ENCODE data around the gene TUFT1. TPM values are rescaled to one million over a fixed set of nuclear protein-coding genes. Genes with fewer than 3 reads are reported as not detected.
A peak's percentile ranks its signal among the peaks of the same experiment; 100 is the strongest.

Gene TUFT1
- total and polyA plus RNA-seq, 10 of the 15 experiments (the other 5 are each of a cell fraction or from before 2014, with no cell fraction given), result 0.08 to 4.3 (median 3.2) TPM

DNA sequence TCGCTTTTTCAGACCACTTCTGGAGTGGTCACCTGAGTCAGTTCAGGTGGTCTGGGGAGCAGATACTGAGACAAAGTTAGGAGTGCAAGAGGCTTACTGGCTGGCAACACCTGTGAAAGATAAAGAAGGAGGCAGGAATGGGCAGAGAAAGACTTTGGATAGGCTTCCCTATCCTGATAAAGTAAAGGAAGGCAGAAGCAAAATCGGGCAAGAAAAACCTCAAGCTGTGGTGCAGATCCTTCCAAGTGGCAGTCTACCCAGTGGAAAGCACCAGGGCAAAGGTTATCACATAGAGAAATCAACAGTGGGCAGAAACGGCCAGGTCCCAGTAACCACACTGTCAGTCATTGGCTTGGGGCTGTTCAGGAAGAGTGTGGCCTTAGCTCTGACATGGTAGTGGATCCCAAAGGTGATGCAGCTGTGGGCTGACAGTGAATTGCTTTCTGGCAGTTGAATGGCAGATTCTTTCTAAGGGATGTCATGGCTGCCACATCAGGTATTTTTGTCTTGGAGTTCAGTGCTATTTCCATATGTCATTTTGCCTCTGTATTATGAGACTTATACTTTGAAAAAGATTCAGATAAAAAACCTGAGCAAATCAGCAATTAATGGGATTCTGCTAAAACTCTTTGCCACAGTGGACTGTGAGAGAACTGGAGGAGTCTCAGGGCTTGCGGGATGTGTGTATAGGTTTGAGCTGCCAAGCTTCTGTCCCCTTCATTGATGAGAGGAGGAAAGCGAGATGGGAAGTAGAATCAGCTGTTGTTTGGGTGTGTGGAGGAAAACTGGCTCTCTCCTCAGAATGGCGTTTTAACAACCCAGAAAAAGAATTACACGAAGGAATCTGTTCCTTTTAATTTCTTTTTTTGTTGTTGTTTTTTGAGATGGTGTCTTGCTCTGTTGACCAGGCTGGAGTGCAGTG is 37.0 kb upstream of the TUFT1 start:
- no TSS peak for BruUV-seq (replicated peaks)
- peak; percentile 72 for ATAC-seq

DNA sequence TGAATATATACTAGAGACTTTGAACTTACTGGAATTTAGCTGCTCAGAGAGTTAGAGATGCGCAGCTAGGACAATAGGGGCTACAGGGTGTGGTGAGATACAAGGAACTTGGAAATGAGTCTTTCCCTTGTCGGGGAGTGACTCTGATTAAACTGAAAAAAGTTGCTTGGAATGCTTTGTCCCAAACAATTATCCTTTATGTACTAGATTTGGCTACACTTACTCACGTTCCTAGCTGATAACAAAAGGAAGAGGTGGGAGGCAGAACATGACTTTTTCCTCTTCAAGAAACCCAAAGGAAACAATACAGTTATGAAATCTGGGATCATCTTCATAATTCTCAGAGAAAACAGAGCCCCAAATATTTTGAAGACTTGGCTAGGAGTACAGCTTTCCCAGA is 35.9 kb upstream of the TUFT1 start:
- H2AFZ ChIP-seq (ENCODE audit: control insufficient read depth, low read depth, low read length), result no peak overlapping the region
- CTCF ChIA-PET, result interaction anchor here (0.6 to 0.8 kb wide), 2 partner anchors 31 to 60 kb away, joined by 3 read pairs; no protein-coding TSS in a partner anchor

More for the DNA sequence above, 37.0 kb upstream of the TUFT1 start:
- FAIRE-seq (no peak), DNase-seq (ENCODE audit: low read depth, low spot score) (no peak)
- Histone ChIP-seq H3K36me3 (ENCODE audit: control insufficient read depth in 2 of 2, insufficient read depth in 2 of 2, low read length in 1 of 2) (no peaks in the 10 kb centered on the region), H3K9me3 (replicated peaks; ENCODE audit: control insufficient read depth, insufficient read depth, low read length) (no peaks in the 10 kb centered on the region), H3K9ac (ENCODE audit: control insufficient read depth, insufficient read depth, low read length) (no peak overlapping the region), H3K79me2 (ENCODE audit: control insufficient read depth, insufficient read depth, low read length) (no peaks in the 10 kb centered on the region), H4K20me1 (ENCODE audit: control insufficient read depth, insufficient read depth) (no peaks in the 10 kb centered on the region), H3K4me1 (ENCODE audit: control insufficient read depth, insufficient read depth, low read length) (no peaks in the 10 kb centered on the region), H3K27ac (ENCODE audit: control insufficient read depth, insufficient read depth) (no peak overlapping the region), H3K4me3 (no peak overlapping the region), H3K27me3 (replicated peaks in 1 of 2; ENCODE audit: control insufficient read depth in 2 of 2, insufficient read depth in 2 of 2, low read length in 1 of 2) (no peaks in the 10 kb centered on the region; a peak in 1 of 4 replicates), H3K4me2 (ENCODE audit: control insufficient read depth, insufficient read depth) (no peak overlapping the region), H2AFZ (ENCODE audit: control insufficient read depth, low read depth, low read length) (no peak overlapping the region)
- 53% methylated on average over 7 of the region's 7 CpGs for WGBS (ENCODE audit: insufficient coverage, insufficient replicate concordance, low lambda C conversion rate, missing lambda C conversion rate)
- ChIA-PET SMC1A (ENCODE audit: uncharacterized antibody, unreplicated experiment) (no interaction called here), RAD21 (ENCODE audit: unreplicated experiment) (no interaction called here), CTCF (interaction anchor here (0.9 kb wide), 1 partner anchor 232 kb away, joined by 3 read pairs; no protein-coding TSS in a partner anchor), POLR2A (interaction anchor here (0.6 kb wide), 1 partner anchor 227 kb away, joined by 5 read pairs; no protein-coding TSS in a partner anchor)
- in situ Hi-C loops (cut with MboI) (no loop called here), intact Hi-C loops (cut with micrococcal nuclease; ENCODE audit: unreplicated experiment) (no loop called here)
- TF ChIP-seq SUZ12 (IDR thresholded peaks at IDR 0.05; ENCODE audit: unreplicated experiment) (no peak), NR2F1 (conservative IDR thresholded peaks at IDR 0.05) (peak; percentile 35; the same call in 1 of the 2 replicates)

More for the DNA sequence above, 35.9 kb upstream of the TUFT1 start:
- Histone ChIP-seq H3K4me1 (ENCODE audit: control insufficient read depth, insufficient read depth, low read length) (no peaks in the 10 kb centered on the region), H3K79me2 (ENCODE audit: control insufficient read depth, insufficient read depth, low read length) (no peaks in the 10 kb centered on the region), H3K4me2 (ENCODE audit: control insufficient read depth, insufficient read depth) (no peak overlapping the region), H3K9ac (ENCODE audit: control insufficient read depth, insufficient read depth, low read length) (no peak overlapping the region), H4K20me1 (ENCODE audit: control insufficient read depth, insufficient read depth) (no peaks in the 10 kb centered on the region), H3K4me3 (no peak overlapping the region), H3K9me3 (replicated peaks; ENCODE audit: control insufficient read depth, insufficient read depth, low read length) (no peaks in the 10 kb centered on the region), H3K27me3 (replicated peaks in 1 of 2; ENCODE audit: control insufficient read depth in 2 of 2, insufficient read depth in 2 of 2, low read length in 1 of 2) (no peaks in the 10 kb centered on the region; a peak in 1 of 4 replicates), H3K36me3 (ENCODE audit: control insufficient read depth in 2 of 2, insufficient read depth in 2 of 2, low read length in 1 of 2) (no peaks in the 10 kb centered on the region), H3K27ac (ENCODE audit: control insufficient read depth, insufficient read depth) (no peak overlapping the region)
- WGBS (ENCODE audit: insufficient coverage, insufficient replicate concordance, low lambda C conversion rate, missing lambda C conversion rate), result 32% methylated on average over 3 of the region's 3 CpGs
- intact Hi-C loops (cut with micrococcal nuclease; ENCODE audit: unreplicated experiment), result no loop called here
- ATAC-seq (no peak), DNase-seq (ENCODE audit: low read depth, low spot score) (no peak), FAIRE-seq (no peak)
- ChIA-PET RAD21 (ENCODE audit: unreplicated experiment) (no interaction called here), SMC1A (ENCODE audit: uncharacterized antibody, unreplicated experiment) (interaction anchor here (1.0 kb wide), 1 partner anchor 9 kb away, joined by 3 read pairs; no protein-coding TSS in a partner anchor), POLR2A (interaction anchor here (0.5 kb wide), 1 partner anchor 200 kb away, joined by 3 read pairs; no protein-coding TSS in a partner anchor)
- TF ChIP-seq IRF4 (IDR thresholded peaks at IDR 0.05; ENCODE audit: low read depth, low read length) (no peak), CREM (IDR thresholded peaks at IDR 0.05; ENCODE audit: low read depth) (no peak), HDAC2 (IDR thresholded peaks at IDR 0.05) (no peak), MEF2A (IDR thresholded peaks at IDR 0.05; ENCODE audit: insufficient read depth, low read depth, low read length) (no peak)
- TF ChIP-seq, protein P1, sequence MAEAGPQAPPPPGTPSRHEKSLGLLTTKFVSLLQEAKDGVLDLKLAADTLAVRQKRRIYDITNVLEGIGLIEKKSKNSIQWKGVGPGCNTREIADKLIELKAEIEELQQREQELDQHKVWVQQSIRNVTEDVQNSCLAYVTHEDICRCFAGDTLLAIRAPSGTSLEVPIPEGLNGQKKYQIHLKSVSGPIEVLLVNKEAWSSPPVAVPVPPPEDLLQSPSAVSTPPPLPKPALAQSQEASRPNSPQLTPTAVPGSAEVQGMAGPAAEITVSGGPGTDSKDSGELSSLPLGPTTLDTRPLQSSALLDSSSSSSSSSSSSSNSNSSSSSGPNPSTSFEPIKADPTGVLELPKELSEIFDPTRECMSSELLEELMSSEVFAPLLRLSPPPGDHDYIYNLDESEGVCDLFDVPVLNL (IDR thresholded peaks at IDR 0.05; ENCODE audit: low read depth, low read length), result no peak
- TF ChIP-seq, protein P2, sequence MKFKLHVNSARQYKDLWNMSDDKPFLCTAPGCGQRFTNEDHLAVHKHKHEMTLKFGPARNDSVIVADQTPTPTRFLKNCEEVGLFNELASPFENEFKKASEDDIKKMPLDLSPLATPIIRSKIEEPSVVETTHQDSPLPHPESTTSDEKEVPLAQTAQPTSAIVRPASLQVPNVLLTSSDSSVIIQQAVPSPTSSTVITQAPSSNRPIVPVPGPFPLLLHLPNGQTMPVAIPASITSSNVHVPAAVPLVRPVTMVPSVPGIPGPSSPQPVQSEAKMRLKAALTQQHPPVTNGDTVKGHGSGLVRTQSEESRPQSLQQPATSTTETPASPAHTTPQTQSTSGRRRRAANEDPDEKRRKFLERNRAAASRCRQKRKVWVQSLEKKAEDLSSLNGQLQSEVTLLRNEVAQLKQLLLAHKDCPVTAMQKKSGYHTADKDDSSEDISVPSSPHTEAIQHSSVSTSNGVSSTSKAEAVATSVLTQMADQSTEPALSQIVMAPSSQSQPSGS (IDR thresholded peaks at IDR 0.05; ENCODE audit: low read length), result no peak
- no TSS peak for BruUV-seq (replicated peaks)
- in situ Hi-C loops (cut with MboI), result no loop called here

Data from GM12878 (cell line).